Measurements from ENCODE around the gene TMPRSS11D. TPM values are rescaled to one million over a fixed set of nuclear protein-coding genes. Genes with fewer than 3 reads are reported as not detected.

TMPRSS11D gene
- total and polyA plus RNA-seq, 9 donors: not detected

DNA sequence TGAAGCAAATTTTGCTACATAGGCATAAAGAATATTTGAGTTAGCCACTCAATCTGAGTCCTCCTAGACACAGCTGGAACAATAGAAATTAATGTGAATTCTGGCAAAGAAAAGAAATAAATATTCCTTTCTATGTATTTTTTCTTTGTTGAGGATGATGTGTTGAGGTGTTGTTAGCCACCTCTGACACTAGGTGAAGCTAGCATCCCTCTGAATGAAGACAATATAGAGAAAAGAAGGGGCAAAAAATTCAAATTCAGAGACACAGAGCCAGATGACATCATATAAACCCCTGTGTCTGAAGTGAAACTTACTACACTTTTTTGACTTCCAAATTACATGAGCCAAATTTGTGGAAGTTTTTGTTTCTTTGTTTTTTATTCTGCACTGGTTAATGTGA, 34.6 kb upstream of the TMPRSS11D start:
- intact Hi-C loops (cut with DNase I): no loop called here
- no peaks in the 10 kb centered on the region for H3K27me3 ChIP-seq
- no peak for DNase-seq
- TF ChIP-seq EP300 (IDR thresholded peaks at IDR 0.05): no peak
- TF ChIP-seq, protein P1, sequence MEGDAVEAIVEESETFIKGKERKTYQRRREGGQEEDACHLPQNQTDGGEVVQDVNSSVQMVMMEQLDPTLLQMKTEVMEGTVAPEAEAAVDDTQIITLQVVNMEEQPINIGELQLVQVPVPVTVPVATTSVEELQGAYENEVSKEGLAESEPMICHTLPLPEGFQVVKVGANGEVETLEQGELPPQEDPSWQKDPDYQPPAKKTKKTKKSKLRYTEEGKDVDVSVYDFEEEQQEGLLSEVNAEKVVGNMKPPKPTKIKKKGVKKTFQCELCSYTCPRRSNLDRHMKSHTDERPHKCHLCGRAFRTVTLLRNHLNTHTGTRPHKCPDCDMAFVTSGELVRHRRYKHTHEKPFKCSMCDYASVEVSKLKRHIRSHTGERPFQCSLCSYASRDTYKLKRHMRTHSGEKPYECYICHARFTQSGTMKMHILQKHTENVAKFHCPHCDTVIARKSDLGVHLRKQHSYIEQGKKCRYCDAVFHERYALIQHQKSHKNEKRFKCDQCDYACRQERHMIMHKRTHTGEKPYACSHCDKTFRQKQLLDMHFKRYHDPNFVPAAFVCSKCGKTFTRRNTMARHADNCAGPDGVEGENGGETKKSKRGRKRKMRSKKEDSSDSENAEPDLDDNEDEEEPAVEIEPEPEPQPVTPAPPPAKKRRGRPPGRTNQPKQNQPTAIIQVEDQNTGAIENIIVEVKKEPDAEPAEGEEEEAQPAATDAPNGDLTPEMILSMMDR (IDR thresholded peaks at IDR 0.05): no peak
- TF ChIP-seq POLR2A (IDR thresholded peaks at IDR 0.05): no peak
- no peak overlapping the region for H3K27ac ChIP-seq
- H3K4me3 ChIP-seq: no peak overlapping the region
- H3K4me1 ChIP-seq (ENCODE audit: insufficient read depth): no peaks in the 10 kb centered on the region
- no peaks in the 10 kb centered on the region for H3K36me3 ChIP-seq
- H3K9me3 ChIP-seq: no peaks in the 10 kb centered on the region

GRCh38 chr4:67915400-67915966, 31.7 kb upstream of the TMPRSS11D start:
- H3K27ac ChIP-seq: no peak overlapping the region
- H3K27me3 ChIP-seq: no peaks in the 10 kb centered on the region
- no peak overlapping the region for H3K4me3 ChIP-seq
- DNase-seq: no peak
- no peak for TF ChIP-seq POLR2A (IDR thresholded peaks at IDR 0.05)
- TF ChIP-seq EP300 (IDR thresholded peaks at IDR 0.05): no peak
- H3K4me1 ChIP-seq (ENCODE audit: insufficient read depth): no peaks in the 10 kb centered on the region
- 53 to 62% (median 58%) methylated on average over 5 of the region's 5 CpGs for WGBS, 3 donors
- H3K36me3 ChIP-seq: no peaks in the 10 kb centered on the region
- no peaks in the 10 kb centered on the region for H3K9me3 ChIP-seq
- intact Hi-C loops (cut with DNase I): no loop called here

DNA sequence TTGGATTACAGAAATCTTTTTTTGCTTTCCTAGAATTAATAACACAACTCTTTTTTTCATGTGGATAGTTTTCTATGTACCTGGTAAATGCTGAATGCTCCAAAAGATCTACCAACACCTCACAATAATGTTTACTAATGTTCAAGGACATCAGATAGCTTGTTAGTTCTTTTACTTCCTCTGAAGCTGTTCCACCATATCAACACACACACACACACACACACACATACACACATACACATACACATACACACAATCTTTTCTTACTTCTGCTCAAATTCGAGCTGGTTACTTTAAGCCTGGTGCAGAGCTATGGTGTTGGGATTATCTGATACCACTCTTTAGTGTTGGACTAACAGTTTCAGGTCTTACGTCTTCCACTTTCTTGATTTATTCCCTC, 28.3 kb upstream of the TMPRSS11D start:
- no peaks in the 10 kb centered on the region for H3K4me1 ChIP-seq (ENCODE audit: insufficient read depth)
- no peak overlapping the region for H3K4me3 ChIP-seq
- TF ChIP-seq, protein P1 (IDR thresholded peaks at IDR 0.05): no peak
- no peak for TF ChIP-seq EP300 (IDR thresholded peaks at IDR 0.05)
- TF ChIP-seq POLR2A (IDR thresholded peaks at IDR 0.05): no peak
- 77 to 84% (median 83%) methylated on average over 2 of the region's 2 CpGs for WGBS, 3 donors
- no peaks in the 10 kb centered on the region for H3K36me3 ChIP-seq
- intact Hi-C loops (cut with DNase I): no loop called here
- no peaks in the 10 kb centered on the region for H3K9me3 ChIP-seq
- no peak for DNase-seq
- H3K27me3 ChIP-seq: no peaks in the 10 kb centered on the region
- H3K27ac ChIP-seq: no peak overlapping the region

DNA sequence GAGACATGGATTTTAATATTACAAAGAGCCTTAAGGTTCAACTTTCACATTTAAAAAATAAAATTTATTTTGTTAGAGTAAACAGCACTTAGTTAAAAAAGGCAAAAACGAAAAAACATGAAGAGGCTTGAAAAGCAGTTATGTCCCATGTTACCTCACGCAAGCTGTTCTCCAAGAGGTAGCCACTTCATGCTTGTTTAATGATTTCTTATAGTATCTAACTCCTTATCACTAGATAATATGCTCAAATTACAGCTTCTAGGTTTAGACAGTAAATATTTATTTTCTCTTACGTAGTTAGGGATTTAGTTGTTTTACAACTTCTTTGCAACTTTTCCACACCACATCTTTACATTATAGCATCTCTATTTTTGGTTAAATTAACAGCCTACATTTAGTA, 27.8 kb upstream of the TMPRSS11D start:
- 54 to 65% (median 58%) methylated on average over 3 of the region's 3 CpGs for WGBS, 3 donors
- intact Hi-C loops (cut with DNase I): no loop called here

DNA sequence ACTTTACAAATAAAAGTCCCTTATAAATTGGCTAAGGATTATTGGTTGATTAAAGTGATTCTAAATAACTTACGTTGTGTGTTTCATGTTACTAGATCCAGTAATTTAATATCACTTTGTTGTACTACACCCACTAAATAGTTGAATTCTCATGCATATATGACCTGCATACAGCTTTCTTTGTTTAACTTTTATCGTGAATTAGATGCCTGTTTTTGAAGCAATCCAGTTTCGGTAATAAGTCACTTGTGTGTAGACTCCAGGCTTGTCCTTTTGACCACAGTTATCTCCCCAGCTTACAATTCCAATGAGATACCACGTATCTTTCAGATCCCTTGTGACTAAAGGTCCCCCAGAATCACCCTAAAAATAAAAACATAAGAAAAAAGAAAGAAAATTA, 27.3 kb upstream of the TMPRSS11D start:
- intact Hi-C loops (cut with DNase I): no loop called here
- Histone ChIP-seq H3K4me3 (no peak overlapping the region), H3K4me1 (ENCODE audit: insufficient read depth) (no peaks in the 10 kb centered on the region), H3K27me3 (no peaks in the 10 kb centered on the region), H3K36me3 (no peaks in the 10 kb centered on the region), H3K9me3 (no peaks in the 10 kb centered on the region), H3K27ac (no peak overlapping the region)
- 37 to 62% (median 39%) methylated on average over 4 of the region's 4 CpGs for WGBS, 3 donors
- DNase-seq: no peak
- no peak for TF ChIP-seq POLR2A (IDR thresholded peaks at IDR 0.05)
- TF ChIP-seq, protein P1 (IDR thresholded peaks at IDR 0.05): no peak
- TF ChIP-seq EP300 (IDR thresholded peaks at IDR 0.05): no peak

More for the DNA sequence above, 27.8 kb upstream of the TMPRSS11D start:
- Histone ChIP-seq H3K4me3 (no peak overlapping the region), H3K4me1 (ENCODE audit: insufficient read depth) (no peaks in the 10 kb centered on the region), H3K27ac (no peak overlapping the region), H3K27me3 (no peaks in the 10 kb centered on the region), H3K9me3 (no peaks in the 10 kb centered on the region), H3K36me3 (no peaks in the 10 kb centered on the region)
- TF ChIP-seq POLR2A (IDR thresholded peaks at IDR 0.05) (no peak), EP300 (IDR thresholded peaks at IDR 0.05) (no peak)
- no peak for DNase-seq

All from ovary (tissue), 9 donors.